GM21515 (cell line): ENCODE data around the gene FA2H.
"Not testable (repeated sequence)": the region's sequence is repeated elsewhere in the genome, so short reads cannot be mapped to it uniquely, and the experiment has no call there.

Source experiments
- ATAC-seq: cut with Tn5 transposase; IDR thresholded peaks from one replicate; pipeline ENCODE4 v1.9.1; 2021; ENCODE audit not compliant: unreplicated experiment

Gene FA2H, protein sequence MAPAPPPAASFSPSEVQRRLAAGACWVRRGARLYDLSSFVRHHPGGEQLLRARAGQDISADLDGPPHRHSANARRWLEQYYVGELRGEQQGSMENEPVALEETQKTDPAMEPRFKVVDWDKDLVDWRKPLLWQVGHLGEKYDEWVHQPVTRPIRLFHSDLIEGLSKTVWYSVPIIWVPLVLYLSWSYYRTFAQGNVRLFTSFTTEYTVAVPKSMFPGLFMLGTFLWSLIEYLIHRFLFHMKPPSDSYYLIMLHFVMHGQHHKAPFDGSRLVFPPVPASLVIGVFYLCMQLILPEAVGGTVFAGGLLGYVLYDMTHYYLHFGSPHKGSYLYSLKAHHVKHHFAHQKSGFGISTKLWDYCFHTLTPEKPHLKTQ

DNA sequence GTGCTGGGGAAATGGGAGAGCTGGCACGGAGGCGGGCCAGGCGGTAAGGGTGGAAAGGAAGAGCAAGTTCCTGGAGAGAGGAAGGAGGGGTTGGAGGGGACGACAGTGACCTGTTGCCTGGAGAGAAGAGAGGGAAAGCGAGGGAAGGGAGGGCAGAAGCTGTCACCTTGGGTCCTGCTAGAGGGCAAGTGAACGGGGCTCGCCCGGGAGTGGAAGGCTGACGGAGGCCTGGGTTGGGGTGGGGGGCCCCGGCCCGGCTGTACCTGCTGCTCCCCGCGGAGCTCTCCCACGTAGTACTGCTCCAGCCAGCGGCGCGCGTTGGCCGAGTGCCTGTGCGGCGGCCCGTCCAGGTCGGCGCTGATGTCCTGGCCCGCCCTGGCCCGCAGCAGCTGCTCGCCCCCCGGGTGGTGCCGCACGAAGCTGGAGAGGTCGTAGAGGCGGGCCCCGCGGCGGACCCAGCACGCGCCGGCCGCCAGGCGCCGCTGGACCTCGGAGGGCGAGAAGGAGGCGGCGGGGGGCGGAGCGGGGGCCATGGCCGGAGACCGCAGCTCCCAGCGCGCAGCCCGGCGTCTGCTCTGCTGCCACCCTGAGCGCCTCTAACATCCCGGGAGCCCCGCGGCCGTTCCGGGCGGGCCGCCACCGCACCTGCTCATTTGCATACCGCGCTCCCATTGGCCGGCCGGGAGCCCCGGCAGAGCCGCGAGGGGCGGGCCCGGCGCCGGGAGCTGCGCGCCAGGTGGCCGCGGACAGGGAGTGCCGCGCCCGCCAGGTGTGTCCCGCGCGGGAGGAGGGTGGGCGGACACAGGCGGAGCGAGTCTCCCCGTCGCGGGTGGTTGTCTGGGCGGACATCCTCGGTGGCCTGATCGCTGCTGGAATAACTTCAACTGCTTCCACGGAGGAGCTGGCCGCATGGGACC is at the start of gene FA2H:
Gene FA2H, minus strand, starts transcription at position 598 of the 917 bp plus-strand sequence. Its CDS starts 65 bp downstream, at position 533.
- peak; percentile 85 for ATAC-seq

DNA sequence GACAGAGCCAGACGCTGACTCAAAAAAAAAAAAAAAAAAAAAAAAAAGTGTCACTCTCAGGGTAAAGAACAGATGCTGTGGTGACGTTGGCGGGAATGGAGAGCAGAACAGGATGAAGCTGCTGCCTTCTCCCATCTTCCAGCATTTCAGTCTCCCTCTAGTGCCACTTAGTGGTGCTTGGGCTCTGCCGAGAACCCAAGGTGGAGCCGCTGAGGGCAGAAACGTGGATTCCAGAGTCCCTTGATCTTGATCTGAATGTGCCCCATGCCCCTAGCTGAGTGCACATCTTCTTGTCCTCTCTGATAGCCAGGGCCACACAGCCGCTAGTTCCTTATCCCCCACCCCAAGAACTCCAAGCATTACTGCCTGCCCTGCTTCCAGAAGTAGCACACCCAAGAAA is 43.2 kb upstream of the FA2H start:
- no peak for ATAC-seq

- ATAC-seq: peak; percentile 98
These were observed 38.6 kb upstream of the FA2H start for GRCh38 chr16:74813109-74813641.

GRCh38 chr16:74811911-74812310 is 37.3 kb upstream of the FA2H start:
- no peak for ATAC-seq

- not testable (repeated sequence) for ATAC-seq
These were observed 36.6 kb upstream of the FA2H start for GRCh38 chr16:74811216-74811615.

GRCh38 chr16:74807052-74807646 is 32.5 kb upstream of the FA2H start:
- no peak for ATAC-seq

GRCh38 chr16:74800216-74800871 is 25.7 kb upstream of the FA2H start:
- no peak for ATAC-seq

DNA sequence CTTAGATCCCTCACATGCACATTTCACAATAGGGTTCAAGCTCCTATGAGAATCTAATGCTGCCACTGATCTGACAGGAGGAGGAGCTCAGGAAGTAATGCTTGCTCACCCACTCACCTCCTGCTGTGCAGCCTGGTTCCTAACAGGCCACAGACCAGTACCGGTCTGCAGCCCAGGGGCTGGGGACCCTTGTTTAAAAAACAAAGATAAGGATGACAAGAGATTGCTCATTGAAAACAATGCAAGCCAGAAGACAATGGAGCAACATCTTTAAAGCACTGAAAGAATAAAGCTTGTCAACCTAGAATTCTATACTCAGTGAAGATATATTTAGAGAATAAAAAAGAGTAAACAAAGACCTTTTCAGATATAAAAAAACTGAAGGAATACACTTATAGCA is 22.8 kb upstream of the FA2H start:
- no peak for ATAC-seq

- ATAC-seq: no peak
These were observed 20.5 kb upstream of the FA2H start for GRCh38 chr16:74795104-74795503.

GRCh38 chr16:74794668-74795067 is 20.0 kb upstream of the FA2H start:
- no peak for ATAC-seq

- ATAC-seq: no peak
These were observed 19.0 kb upstream of the FA2H start for GRCh38 chr16:74793571-74793970.

DNA sequence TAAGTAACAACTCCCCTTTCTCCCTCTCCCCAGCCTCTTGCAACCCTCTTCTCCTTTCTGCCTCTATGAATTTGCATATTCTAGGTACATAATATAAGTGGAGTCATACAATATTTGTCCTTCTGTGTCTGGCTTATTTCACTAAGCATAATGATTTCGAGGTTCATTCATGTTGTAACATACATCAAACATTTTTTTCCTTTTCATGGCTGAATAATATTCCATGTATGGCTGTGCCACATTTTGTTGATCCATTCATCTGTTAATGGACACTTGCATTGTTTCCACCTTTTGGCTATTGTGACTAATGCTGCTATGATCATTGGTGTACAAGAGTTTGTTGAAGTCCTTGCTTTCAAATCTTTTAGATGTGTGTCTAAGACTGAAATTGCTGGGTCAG is 17.6 kb upstream of the FA2H start:
- ATAC-seq: no peak

DNA sequence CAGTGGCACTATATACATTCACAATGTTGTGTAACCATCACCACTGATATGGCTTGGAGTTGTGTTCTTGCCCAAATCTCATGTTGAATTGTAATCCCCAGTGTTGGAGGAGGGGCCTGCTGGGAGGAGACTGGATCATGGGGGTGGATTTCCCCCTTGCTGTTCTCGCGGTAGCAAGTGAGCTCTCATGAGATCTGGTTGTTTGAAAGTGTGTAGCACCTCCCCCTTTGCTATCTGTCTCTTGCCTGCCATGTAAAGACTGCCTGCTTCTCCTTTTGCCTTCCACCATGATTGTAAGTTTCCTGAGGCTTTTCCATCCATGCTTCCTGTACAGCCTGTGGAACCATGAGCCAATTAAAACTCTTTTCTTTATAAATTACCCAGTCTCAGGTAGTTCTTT is 17.1 kb upstream of the FA2H start:
- not testable (repeated sequence) for ATAC-seq

GRCh38 chr16:74788108-74788507 is 13.5 kb upstream of the FA2H start:
- no peak for ATAC-seq

- ATAC-seq: no peak
These were observed 10.4 kb upstream of the FA2H start for GRCh38 chr16:74785031-74785430.

GRCh38 chr16:74778646-74779045 is 4.0 kb upstream of the FA2H start:
- no peak for ATAC-seq

GRCh38 chr16:74776926-74777325 is 2.3 kb upstream of the FA2H start:
- ATAC-seq: no peak

DNA sequence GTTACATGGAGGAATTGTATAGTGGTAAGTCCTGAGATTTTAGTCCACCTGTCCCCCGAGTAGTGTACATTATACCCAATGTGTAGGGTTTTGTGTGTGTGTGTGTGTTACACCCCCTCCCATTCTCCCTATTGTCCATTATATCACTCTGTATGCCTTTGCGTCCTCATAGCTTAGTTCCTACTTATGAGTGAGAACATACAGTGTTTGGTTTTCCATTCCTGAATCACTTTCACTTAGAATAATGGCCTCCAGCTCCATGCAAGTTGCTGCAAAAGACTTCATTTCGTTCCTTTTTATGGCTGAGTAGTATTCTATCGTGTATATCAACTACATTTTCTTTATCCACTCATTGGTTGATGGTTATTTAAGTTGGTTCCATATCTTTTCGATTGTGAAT is 635 bp upstream of the FA2H start:
- ATAC-seq: no peak

DNA sequence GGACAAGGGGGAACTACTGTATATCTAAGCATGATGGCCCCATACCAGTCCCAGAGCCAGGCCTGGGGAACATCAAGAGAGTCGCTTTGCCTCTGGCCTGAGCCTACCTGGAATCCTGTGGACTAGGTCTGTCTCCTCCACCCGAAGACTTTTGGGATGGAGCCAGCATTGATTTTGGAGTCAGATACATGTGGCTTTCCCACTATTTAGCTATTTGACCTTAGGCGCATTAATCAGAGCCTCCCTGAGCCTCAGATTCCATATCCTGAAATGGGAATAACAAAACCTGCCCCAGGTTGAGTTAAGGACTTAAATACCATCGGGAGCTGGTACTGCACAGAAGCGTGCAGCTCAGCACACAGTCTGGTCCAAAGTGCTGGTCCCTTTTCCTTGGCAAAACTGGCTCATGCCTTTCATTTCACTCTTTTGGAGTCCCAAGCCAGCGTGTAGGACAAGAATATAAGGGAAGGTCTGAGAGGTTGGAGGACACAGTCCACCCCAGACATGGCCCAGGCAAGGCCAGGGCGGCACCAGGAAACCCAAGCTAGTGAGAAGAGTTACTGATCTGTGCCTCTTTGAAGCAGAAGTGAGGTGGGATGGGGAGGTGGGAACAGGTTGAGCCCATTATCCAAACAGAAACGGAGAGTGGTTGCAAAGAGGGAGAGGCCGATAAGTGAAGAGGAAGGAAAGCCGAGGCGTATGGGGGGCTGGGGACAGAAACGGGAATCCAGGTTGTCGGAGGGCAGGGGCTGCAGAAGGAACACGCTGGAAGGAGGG is 986 bp downstream of the FA2H start:
- ATAC-seq: no peak
